Transverse colon (tissue), 4 donors: ENCODE data around the gene POLR3C. TPM values are rescaled to one million over a fixed set of nuclear protein-coding genes. Genes with fewer than 3 reads are reported as not detected.
A peak's percentile ranks its signal among the peaks of the same experiment; 100 is the strongest.

ENCODE experiments used
- DNase-seq: peaks from one replicate; pipeline ENCODE4 v3.0.0-alpha.2; 2019
- H3K27ac ChIP-seq, 4 donors: fragments of 200-600 bp; sonication (generic); 2 replicates each; pipeline ENCODE4 v1.5.1; 2016 to 2018; ENCODE audit warnings: inconsistent platforms in 4 of 4
- H3K27me3 ChIP-seq: fragments of 200-600 bp; sonication (generic); 2 replicates; pipeline ENCODE4 v1.5.1; 2017; ENCODE audit warnings: inconsistent platforms
- H3K36me3 ChIP-seq, 4 donors: fragments of 200-600 bp; sonication (generic); 2 replicates each; pipeline ENCODE4 v1.5.1; 2017 to 2019; ENCODE audit warnings: inconsistent platforms in 4 of 4
- H3K4me1 ChIP-seq, 4 donors: fragments of 200-600 bp; sonication (generic); 2 replicates each; pipeline ENCODE4 v1.5.1; 2017 to 2020; ENCODE audit warnings: inconsistent platforms in 4 of 4
- H3K4me3 ChIP-seq, 4 donors: fragments of 200-600 bp; sonication (generic); 1 replicate in 1 of 4; 2 replicates in 3 of 4; pipeline versions ENCODE4 v1.5.1 to v1.6.1; 2017 to 2019; ENCODE audit warnings: inconsistent platforms in 4 of 4
- H3K9me3 ChIP-seq, 2 donors: fragments of 200-600 bp; sonication (generic); 2 replicates each; pipeline ENCODE4 v1.5.1; 2017 to 2019; ENCODE audit warnings: inconsistent platforms in 2 of 2
- EP300 ChIP-seq: sonication (generic); formaldehyde crosslinking; IDR thresholded peaks from one replicate; pipeline ENCODE4 v1.6.1; 2017; ENCODE audit warnings: antibody characterized with exemption, low read depth
- POLR2A ChIP-seq: fragments of 450-650 bp; IDR thresholded peaks from one replicate; pipeline ENCODE4 v1.6.1; 2016; ENCODE audit warnings: antibody characterized with exemption, mild to moderate bottlenecking, moderate library complexity
- POLR2AphosphoS5 ChIP-seq, 3 donors: sonication (generic); formaldehyde crosslinking; IDR thresholded peaks; one replicate each; pipeline ENCODE4 v1.6.1; 2016; ENCODE audit warnings: antibody characterized with exemption in 3 of 3
- WGBS, 2 donors: methylation state at CpG; one replicate each; pipeline ENCODE4 v1.1.5; 2018; ENCODE audit warnings: low coverage in 1 of 2; 5-methylcytosine and 5-hydroxymethylcytosine counted together
- in situ Hi-C, 4 donors: fragments of 200-750 bp; cut with MboI; loops; one replicate each; pipeline versions ENCODE4 v1.15.0 to v1.15.1; 2017; ENCODE audit warnings: low sequenced_read_pairs in 3 of 4, low pct_ligation_motif_present in 1 of 4, low pct_unique_long_range_greater_than_20kb in 1 of 4
- intact Hi-C: fragments of 100-400 bp; cut with DNase I; formaldehyde crosslinking; loops from one replicate; pipeline ENCODE4 v1.15.1; 2023; ENCODE audit warnings: low total_unique reads
- total RNA-seq, 4 donors: library from RNA; depleted of rRNA; stranded (reverse); fragments of >200 nt; gene quantifications; one replicate each; pipeline ENCODE4 v1.1.0, GENCODE V29; 2016
- TF ChIP-seq, protein P1 (sequence below), 5 experiments: fragments of 200-600 bp in 3 of 5; fragments of 450-650 bp in 2 of 5; sonication (generic) in 3 of 5; IDR thresholded peaks; 1 replicate in 2 of 5; 2 replicates in 3 of 5; pipeline ENCODE4 v1.5.1; 2016 to 2017; ENCODE audit warnings: antibody characterized with exemption in 5 of 5, inconsistent platforms in 3 of 5, mild to moderate bottlenecking in 2 of 5, moderate library complexity in 1 of 5

Gene POLR3C
- total RNA-seq, 4 donors from 2014 or later = 13.1 to 77.2 (median 29.0) TPM

DNA sequence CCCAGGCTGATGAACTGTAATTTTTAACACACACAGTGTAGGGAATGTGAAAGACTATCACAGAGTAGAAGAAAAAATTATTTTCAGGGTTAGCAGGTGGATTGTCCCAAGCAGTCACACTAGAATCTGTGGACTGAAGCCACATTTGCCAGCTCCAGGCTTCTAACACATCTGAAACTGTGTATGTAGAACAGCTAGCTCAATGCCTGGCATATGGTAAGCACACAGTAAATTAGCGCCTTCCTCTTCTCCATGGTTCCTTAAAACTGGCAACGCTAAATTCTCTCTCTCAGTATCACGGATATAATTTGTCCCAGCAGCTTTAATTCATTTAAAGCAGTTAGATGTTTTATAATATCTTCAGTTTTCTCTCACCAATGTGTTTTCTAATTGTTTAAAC, 19.0 kb downstream of the POLR3C start:
- Histone ChIP-seq H3K36me3 (peaks cover 0 to 47% (median 19%) of the 10 kb centered on the region in 4 donors), H3K27me3 (no peaks in the 10 kb centered on the region), H3K9me3 (no peaks in the 10 kb centered on the region), H3K4me3 (no peak overlapping the region), H3K4me1 (peaks cover 0 to 17% (median 11%) of the 10 kb centered on the region in 4 donors), H3K27ac (no peak overlapping the region)
- intact Hi-C loops (loop anchor here (10.0 kb wide), 1 partner anchor 172 kb away; no protein-coding TSS in a partner anchor), in situ Hi-C loops (loop anchor here in 1 of 4 donors (5.0 kb wide), 1 partner anchor 174 kb away; no protein-coding TSS in a partner anchor)
- no peak for DNase-seq
- TF ChIP-seq, protein P1, sequence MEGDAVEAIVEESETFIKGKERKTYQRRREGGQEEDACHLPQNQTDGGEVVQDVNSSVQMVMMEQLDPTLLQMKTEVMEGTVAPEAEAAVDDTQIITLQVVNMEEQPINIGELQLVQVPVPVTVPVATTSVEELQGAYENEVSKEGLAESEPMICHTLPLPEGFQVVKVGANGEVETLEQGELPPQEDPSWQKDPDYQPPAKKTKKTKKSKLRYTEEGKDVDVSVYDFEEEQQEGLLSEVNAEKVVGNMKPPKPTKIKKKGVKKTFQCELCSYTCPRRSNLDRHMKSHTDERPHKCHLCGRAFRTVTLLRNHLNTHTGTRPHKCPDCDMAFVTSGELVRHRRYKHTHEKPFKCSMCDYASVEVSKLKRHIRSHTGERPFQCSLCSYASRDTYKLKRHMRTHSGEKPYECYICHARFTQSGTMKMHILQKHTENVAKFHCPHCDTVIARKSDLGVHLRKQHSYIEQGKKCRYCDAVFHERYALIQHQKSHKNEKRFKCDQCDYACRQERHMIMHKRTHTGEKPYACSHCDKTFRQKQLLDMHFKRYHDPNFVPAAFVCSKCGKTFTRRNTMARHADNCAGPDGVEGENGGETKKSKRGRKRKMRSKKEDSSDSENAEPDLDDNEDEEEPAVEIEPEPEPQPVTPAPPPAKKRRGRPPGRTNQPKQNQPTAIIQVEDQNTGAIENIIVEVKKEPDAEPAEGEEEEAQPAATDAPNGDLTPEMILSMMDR (IDR thresholded peaks at IDR 0.05) = no peak
- no peak for TF ChIP-seq POLR2AphosphoS5 (IDR thresholded peaks at IDR 0.05)
- no peak for TF ChIP-seq EP300
- TF ChIP-seq POLR2A = no peak
- 81 to 92% methylated on average over 3 of the region's 3 CpGs for WGBS, 2 donors

GRCh38 chr1:145845144-145845513, 21.1 kb downstream of the POLR3C start:
- Histone ChIP-seq H3K4me1 (peaks cover 0 to 17% (median 11%) of the 10 kb centered on the region in 4 donors), H3K9me3 (no peaks in the 10 kb centered on the region), H3K36me3 (peaks cover 0 to 34% (median 14%) of the 10 kb centered on the region in 4 donors), H3K27ac (peak overlapping the region; percentile 73 to 76 (median 73)), H3K4me3 (peak overlapping the region; percentile 4 to 56 (median 46)), H3K27me3 (no peaks in the 10 kb centered on the region)
- 6% methylated on average over 4 of the region's 4 CpGs; no CpG with 5 or more reads in 1 of the 2 donors for WGBS, 2 donors
- intact Hi-C loops (loop anchor here (10.0 kb wide), 1 partner anchor 170 kb away; no protein-coding TSS in a partner anchor), in situ Hi-C loops (no loop called here)
- no peak for DNase-seq
- TF ChIP-seq EP300 (no peak), POLR2AphosphoS5 (IDR thresholded peaks at IDR 0.05) (peak in 1 of 3 donors; percentile 17), POLR2A (peak; percentile 17)
- TF ChIP-seq, protein P1 (IDR thresholded peaks at IDR 0.05) = no peak

DNA sequence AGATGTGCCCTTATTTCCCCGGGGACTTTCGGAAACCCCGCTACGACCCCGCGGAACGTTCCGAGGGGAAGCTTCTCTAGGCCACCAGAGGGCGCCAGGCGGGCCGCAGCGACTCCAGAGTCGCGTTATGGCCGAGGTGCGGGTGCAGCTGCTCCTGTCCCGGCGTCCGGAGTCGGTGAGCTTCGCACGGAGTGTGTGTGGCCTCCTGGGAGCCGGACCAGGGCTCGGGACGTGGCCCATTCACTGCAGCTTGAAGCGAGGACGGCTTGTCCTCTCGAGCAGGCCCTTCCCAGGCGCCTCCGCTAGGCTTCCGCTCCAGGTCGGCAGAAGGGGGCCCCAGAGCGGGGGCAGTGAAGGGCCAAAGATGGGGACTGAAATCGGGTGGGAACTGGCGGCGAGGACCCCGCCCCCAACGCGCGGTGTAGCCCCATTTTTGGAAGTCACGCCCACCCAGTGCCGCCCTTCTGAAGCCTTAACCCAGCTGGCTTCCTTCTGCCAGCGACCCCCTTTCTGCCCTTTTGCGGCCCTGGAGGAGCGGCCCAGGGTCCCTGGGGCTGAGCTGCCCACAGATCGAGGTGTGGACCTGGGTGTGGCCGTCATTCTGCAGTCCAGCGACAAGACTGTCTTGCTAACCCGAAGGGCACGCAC, 21.6 kb downstream of the POLR3C start, which contains the start of gene NUDT17:
Gene NUDT17 (plus strand): TSS at position 117 of the 648 bp plus-strand sequence. CDS start 11 bp downstream, at position 128.
- intact Hi-C loops = loop anchor here (10.0 kb wide), 1 partner anchor 169 kb away; no protein-coding TSS in a partner anchor
- in situ Hi-C loops = no loop called here
- TF ChIP-seq POLR2AphosphoS5 (IDR thresholded peaks at IDR 0.05) (peak in 1 of 3 donors; percentile 46), EP300 (no peak), POLR2A (no peak)
- TF ChIP-seq, protein P1 (IDR thresholded peaks at IDR 0.05) = peak; percentile 89 to 97 (median 91)
- peak within 1 kb of the TSS; percentile 4 to 56 (median 46) for H3K4me3 ChIP-seq
- H3K4me1 ChIP-seq = peaks cover 0 to 17% (median 11%) of the 10 kb centered on the region in 4 donors
- WGBS, 2 donors = 0% methylated on average over 41 of the region's 50 CpGs; no CpG with 5 or more reads in 1 of the 2 donors
- no peaks in the 10 kb centered on the region for H3K27me3 ChIP-seq
- DNase-seq = peak; percentile 80
- H3K27ac ChIP-seq = peak within 1 kb of the TSS; percentile 73 to 76 (median 73)
- H3K9me3 ChIP-seq = no peaks in the 10 kb centered on the region
- H3K36me3 ChIP-seq = peaks cover 0 to 34% (median 14%) of the 10 kb centered on the region in 4 donors

- H3K27ac ChIP-seq = peak overlapping the region; percentile 73 to 76 (median 73)
- no peak for TF ChIP-seq POLR2AphosphoS5 (IDR thresholded peaks at IDR 0.05)
- TF ChIP-seq, protein P1 (IDR thresholded peaks at IDR 0.05) = peak; percentile 47 to 73 (median 63)
- TF ChIP-seq POLR2A = no peak
- TF ChIP-seq EP300 = no peak
- WGBS, 2 donors = 50% methylated on average over 3 of the region's 3 CpGs; no CpG with 5 or more reads in 1 of the 2 donors
- intact Hi-C loops (loop anchor here (10.0 kb wide), 1 partner anchor 169 kb away; no protein-coding TSS in a partner anchor), in situ Hi-C loops (no loop called here)
- no peak for DNase-seq
- no peaks in the 10 kb centered on the region for H3K27me3 ChIP-seq
- H3K9me3 ChIP-seq = no peaks in the 10 kb centered on the region
- peaks cover 0 to 31% (median 13%) of the 10 kb centered on the region in 4 donors for H3K36me3 ChIP-seq
- peaks cover 0 to 17% (median 11%) of the 10 kb centered on the region in 4 donors for H3K4me1 ChIP-seq
- peak overlapping the region in 3 of 4 donors; percentile 43 to 56 (median 48) for H3K4me3 ChIP-seq
Observed at GRCh38 chr1:145846201-145846612, 22.2 kb downstream of the POLR3C start.
